C4-2B (cell line): Measurements from ENCODE around the gene MGME1.

Experiments
- ZFX ChIP-seq: fragments of 450-650 bp; IDR thresholded peaks from 2 replicates; pipeline ENCODE4 v1.6.1; 2017
- TF ChIP-seq, protein P1 (sequence below): fragments of 450-650 bp; conservative IDR thresholded peaks from 2 replicates; pipeline ENCODE4 v1.5.1; 2017; ENCODE audit warnings: mild to moderate bottlenecking

DNA sequence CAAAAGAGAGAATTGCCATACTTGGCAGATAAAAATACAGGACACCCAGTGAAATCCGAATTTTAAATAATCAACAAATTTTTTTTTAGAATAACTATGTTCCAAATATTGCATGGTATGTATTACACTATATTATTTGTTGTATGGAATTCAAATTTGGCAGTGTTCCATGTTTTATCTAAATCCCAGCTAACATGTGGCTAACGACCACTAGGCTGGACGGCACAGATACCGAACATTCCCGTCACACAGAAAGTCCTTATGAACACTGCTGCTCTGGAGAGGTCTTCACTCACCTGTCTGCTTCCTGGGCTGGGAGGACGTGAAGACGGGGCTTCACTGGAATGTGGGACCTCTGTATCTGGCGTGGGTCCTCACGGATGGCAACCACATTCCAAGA is 33.1 kb upstream of the MGME1 start:
- TF ChIP-seq, protein P1, sequence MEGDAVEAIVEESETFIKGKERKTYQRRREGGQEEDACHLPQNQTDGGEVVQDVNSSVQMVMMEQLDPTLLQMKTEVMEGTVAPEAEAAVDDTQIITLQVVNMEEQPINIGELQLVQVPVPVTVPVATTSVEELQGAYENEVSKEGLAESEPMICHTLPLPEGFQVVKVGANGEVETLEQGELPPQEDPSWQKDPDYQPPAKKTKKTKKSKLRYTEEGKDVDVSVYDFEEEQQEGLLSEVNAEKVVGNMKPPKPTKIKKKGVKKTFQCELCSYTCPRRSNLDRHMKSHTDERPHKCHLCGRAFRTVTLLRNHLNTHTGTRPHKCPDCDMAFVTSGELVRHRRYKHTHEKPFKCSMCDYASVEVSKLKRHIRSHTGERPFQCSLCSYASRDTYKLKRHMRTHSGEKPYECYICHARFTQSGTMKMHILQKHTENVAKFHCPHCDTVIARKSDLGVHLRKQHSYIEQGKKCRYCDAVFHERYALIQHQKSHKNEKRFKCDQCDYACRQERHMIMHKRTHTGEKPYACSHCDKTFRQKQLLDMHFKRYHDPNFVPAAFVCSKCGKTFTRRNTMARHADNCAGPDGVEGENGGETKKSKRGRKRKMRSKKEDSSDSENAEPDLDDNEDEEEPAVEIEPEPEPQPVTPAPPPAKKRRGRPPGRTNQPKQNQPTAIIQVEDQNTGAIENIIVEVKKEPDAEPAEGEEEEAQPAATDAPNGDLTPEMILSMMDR: no peak
- TF ChIP-seq ZFX: no peak
